BLaER1 treated with 17β-estradiol and CSF1 and Interleukin-3, amounts not matched to agents 10 nM and 100 nM (cell line): ENCODE data around the gene FAM171A2.

Experiments
- H3K27ac ChIP-seq, 11 experiments: shearing (Covaris generic); formaldehyde crosslinking; 2 replicates each; pipeline ENCODE4 v1.8.1; 2022
- H3K27me3 ChIP-seq, 11 experiments: shearing (Covaris generic); formaldehyde crosslinking; 2 replicates each; pipeline ENCODE4 v1.8.1; 2022
- H3K36me3 ChIP-seq, 11 experiments: shearing (Covaris generic); formaldehyde crosslinking; 2 replicates each; pipeline ENCODE4 v1.8.1; 2022
- H3K4me1 ChIP-seq, 10 experiments: shearing (Covaris generic); formaldehyde crosslinking; 2 replicates each; pipeline ENCODE4 v1.8.1; 2022
- H3K4me2 ChIP-seq, 11 experiments: shearing (Covaris generic); formaldehyde crosslinking; 2 replicates each; pipeline ENCODE4 v1.8.1; 2022
- H3K4me3 ChIP-seq, 10 experiments: shearing (Covaris generic); formaldehyde crosslinking; 2 replicates each; pipeline ENCODE4 v1.8.1; 2022
- H3K9ac ChIP-seq, 11 experiments: shearing (Covaris generic); formaldehyde crosslinking; 2 replicates each; pipeline ENCODE4 v1.8.1; 2022
- H3K9me3 ChIP-seq, 11 experiments: shearing (Covaris generic); formaldehyde crosslinking; replicated peaks in 1 of 11; 2 replicates each; pipeline ENCODE4 v1.8.1; 2022
- H4K20me1 ChIP-seq, 11 experiments: shearing (Covaris generic); formaldehyde crosslinking; 2 replicates each; pipeline ENCODE4 v1.8.1; 2022
- Cebpa-rat ChIP-seq, 11 experiments: shearing (Covaris generic); IDR thresholded peaks; 2 replicates each; pipeline ENCODE4 v1.8.1; 2022

Gene FAM171A2

GRCh38 chr17:44363613-44364159, at the start of gene FAM171A2:
FAM171A2 (minus strand) TSS chr17:44363853; CDS start chr17:44363714, 139 bp downstream.
- Histone ChIP-seq H3K27me3 (no peaks in the 10 kb centered on the region), H3K9me3 (no peaks in the 10 kb centered on the region), H3K27ac (peak within 1 kb of the TSS in 10 of 11 experiments; percentile 52 to 84 (median 78); a peak in 19 of 22 replicates), H3K4me1 (peaks cover 19 to 44% (median 38%) of the 10 kb centered on the region in 10 experiments; a peak in 19 of 20 replicates), H3K4me3 (peak within 1 kb of the TSS; percentile 79 to 91 (median 83)), H3K4me2 (peak within 1 kb of the TSS; percentile 88 to 97 (median 92)), H3K9ac (peak within 1 kb of the TSS; percentile 82 to 90 (median 88)), H4K20me1 (peaks cover 0 to 40% (median 20%) of the 10 kb centered on the region in 11 experiments; a peak in 14 of 22 replicates), H3K36me3 (no peaks in the 10 kb centered on the region)
- TF ChIP-seq Cebpa-rat (IDR thresholded peaks at IDR 0.05), result no peak

- Histone ChIP-seq H3K4me1 (no peaks in the 10 kb centered on the region), H3K27ac (no peak overlapping the region), H3K27me3 (no peaks in the 10 kb centered on the region), H3K36me3 (peaks cover 50 to 96% (median 75%) of the 10 kb centered on the region in 11 experiments; a peak in 21 of 22 replicates), H3K4me2 (no peak overlapping the region), H3K9me3 (peaks cover 0 to 8% (median 0%) of the 10 kb centered on the region in 11 experiments; a peak in 3 of 22 replicates), H3K9ac (no peak overlapping the region), H4K20me1 (peaks cover 0 to 16% (median 4%) of the 10 kb centered on the region in 11 experiments; a peak in 8 of 22 replicates), H3K4me3 (no peak overlapping the region)
- TF ChIP-seq Cebpa-rat (IDR thresholded peaks at IDR 0.05), result no peak
These were observed 45.8 kb upstream of the FAM171A2 start for GRCh38 chr17:44409309-44410028.

- Histone ChIP-seq H3K9ac (no peak overlapping the region), H3K4me1 (no peaks in the 10 kb centered on the region), H3K4me2 (no peak overlapping the region), H3K36me3 (peaks cover 53 to 98% (median 78%) of the 10 kb centered on the region in 11 experiments), H3K9me3 (peaks cover 0 to 4% (median 0%) of the 10 kb centered on the region in 11 experiments; a peak in 1 of 22 replicates), H3K27me3 (no peaks in the 10 kb centered on the region), H3K4me3 (no peak overlapping the region), H4K20me1 (peaks cover 0 to 16% (median 4%) of the 10 kb centered on the region in 11 experiments; a peak in 8 of 22 replicates), H3K27ac (no peak overlapping the region)
- no peak for TF ChIP-seq Cebpa-rat (IDR thresholded peaks at IDR 0.05)
These were observed 45.1 kb upstream of the FAM171A2 start for GRCh38 chr17:44408786-44409185.

- Histone ChIP-seq H3K36me3 (peaks cover 79 to 100% (median 94%) of the 10 kb centered on the region in 11 experiments), H3K4me2 (peak overlapping the region in 3 of 11 experiments; percentile 10 to 31 (median 20); a peak in 3 of 22 replicates), H3K27ac (no peak overlapping the region)
These were observed 39.0 kb upstream of the FAM171A2 start for GRCh38 chr17:44402564-44403172.

GRCh38 chr17:44400226-44400847, 36.7 kb upstream of the FAM171A2 start:
- Histone ChIP-seq H4K20me1 (peaks cover 0 to 34% (median 20%) of the 10 kb centered on the region in 11 experiments; a peak in 9 of 22 replicates), H3K9ac (peak overlapping the region in 8 of 11 experiments; percentile 13 to 68 (median 50); a peak in 13 of 22 replicates), H3K36me3 (peaks cover 79 to 100% (median 94%) of the 10 kb centered on the region in 11 experiments), H3K4me1 (peaks cover 4 to 54% (median 47%) of the 10 kb centered on the region in 10 experiments; a peak in 17 of 20 replicates), H3K27me3 (no peaks in the 10 kb centered on the region), H3K9me3 (no peaks in the 10 kb centered on the region), H3K27ac (peak overlapping the region in 8 of 11 experiments; percentile 28 to 74 (median 62); a peak in 16 of 22 replicates), H3K4me3 (peak overlapping the region in 6 of 10 experiments; percentile 18 to 39 (median 34); a peak in 8 of 20 replicates), H3K4me2 (peak overlapping the region in 9 of 11 experiments; percentile 18 to 94 (median 82); a peak in 17 of 22 replicates)
- no peak for TF ChIP-seq Cebpa-rat (IDR thresholded peaks at IDR 0.05)

More at GRCh38 chr17:44402564-44403172, 39.0 kb upstream of the FAM171A2 start:
- H3K27me3 ChIP-seq, result no peaks in the 10 kb centered on the region
- H4K20me1 ChIP-seq, result peaks cover 0 to 28% (median 20%) of the 10 kb centered on the region in 11 experiments; a peak in 10 of 22 replicates
- no peak overlapping the region for H3K4me3 ChIP-seq
- H3K4me1 ChIP-seq, result peaks cover 4 to 54% (median 47%) of the 10 kb centered on the region in 10 experiments; a peak in 17 of 20 replicates
- no peak for TF ChIP-seq Cebpa-rat (IDR thresholded peaks at IDR 0.05)
- H3K9me3 ChIP-seq, result no peaks in the 10 kb centered on the region
- H3K9ac ChIP-seq, result no peak overlapping the region

GRCh38 chr17:44398692-44399691, 35.3 kb upstream of the FAM171A2 start:
- H3K4me3 ChIP-seq, result no peak overlapping the region
- H3K36me3 ChIP-seq, result peaks cover 71 to 89% (median 82%) of the 10 kb centered on the region in 11 experiments
- H3K9ac ChIP-seq, result peak overlapping the region in 2 of 11 experiments; percentile 47 to 50; a peak in 6 of 22 replicates
- peak overlapping the region in 4 of 11 experiments; percentile 59 to 74 (median 66); a peak in 6 of 22 replicates for H3K27ac ChIP-seq
- no peaks in the 10 kb centered on the region for H3K9me3 ChIP-seq
- H3K4me2 ChIP-seq, result peak overlapping the region in 8 of 11 experiments; percentile 63 to 94 (median 84); a peak in 17 of 22 replicates
- TF ChIP-seq Cebpa-rat (IDR thresholded peaks at IDR 0.05), result no peak
- H3K4me1 ChIP-seq, result peaks cover 4 to 54% (median 47%) of the 10 kb centered on the region in 10 experiments; a peak in 17 of 20 replicates
- no peaks in the 10 kb centered on the region for H3K27me3 ChIP-seq
- H4K20me1 ChIP-seq, result peaks cover 0 to 34% (median 20%) of the 10 kb centered on the region in 11 experiments; a peak in 9 of 22 replicates
